H9 (cell line): Measurements from ENCODE around the gene NKPD1. TPM values are rescaled to one million over a fixed set of nuclear protein-coding genes. Genes with fewer than 3 reads are reported as not detected.

Experiments used
- DNase-seq: peaks from one replicate; pipeline ENCODE4 v3.0.0-alpha.2; 2017
- H2AFZ ChIP-seq: one replicate; pipeline ENCODE4 v1.6.1; 2013; ENCODE audit warnings: mild to moderate bottlenecking, low read length, control low read depth, moderate library complexity
- H2AK5ac ChIP-seq: 2 replicates; pipeline ENCODE4 v1.6.1; 2013; ENCODE audit warnings: low read length, control low read depth, mixed read lengths; ENCODE audit not compliant: insufficient read length
- H2BK120ac ChIP-seq: one replicate; pipeline ENCODE4 v1.6.1; 2013; ENCODE audit warnings: low read depth, mild to moderate bottlenecking, low read length, control low read depth, inconsistent platforms; ENCODE audit not compliant: poor library complexity, severe bottlenecking
- H2BK12ac ChIP-seq: 2 replicates; pipeline ENCODE4 v1.6.1; 2013; ENCODE audit warnings: low read length, control low read depth, mixed read lengths, low read depth; ENCODE audit not compliant: insufficient read length
- H2BK15ac ChIP-seq: 2 replicates; pipeline ENCODE4 v1.6.1; 2013; ENCODE audit warnings: low read depth, low read length, control low read depth
- H2BK20ac ChIP-seq: one replicate; pipeline ENCODE4 v1.6.1; 2013; ENCODE audit warnings: low read depth, mild to moderate bottlenecking, low read length, control low read depth, inconsistent platforms; ENCODE audit not compliant: poor library complexity, severe bottlenecking
- H2BK5ac ChIP-seq: 2 replicates; pipeline ENCODE4 v1.6.1; 2013; ENCODE audit warnings: low read length, control low read depth, mixed read lengths; ENCODE audit not compliant: insufficient read length
- H3K14ac ChIP-seq: 2 replicates; pipeline ENCODE4 v1.6.1; 2013; ENCODE audit warnings: low read length, control low read depth; ENCODE audit not compliant: insufficient read depth
- H3K18ac ChIP-seq: 2 replicates; pipeline ENCODE4 v1.6.1; 2013; ENCODE audit warnings: low read depth, mild to moderate bottlenecking, mixed read lengths, low read length, control low read depth; ENCODE audit not compliant: insufficient read length
- H3K23ac ChIP-seq: 2 replicates; pipeline ENCODE4 v1.6.1; 2013; ENCODE audit warnings: low read length, control low read depth, mixed read lengths, low read depth; ENCODE audit not compliant: insufficient read length
- H3K23me2 ChIP-seq: 2 replicates; pipeline ENCODE4 v1.6.1; 2013; ENCODE audit warnings: low read depth, mild to moderate bottlenecking, mixed read lengths, low read length, control low read depth; ENCODE audit not compliant: insufficient read length, poor library complexity, severe bottlenecking
- H3K27ac ChIP-seq: 2 replicates; pipeline ENCODE4 v1.5.1; 2013; ENCODE audit warnings: low read length, control low read depth, mixed read lengths, low read depth; ENCODE audit not compliant: insufficient read length
- H3K27me3 ChIP-seq: 2 replicates; pipeline ENCODE4 v1.6.1; 2013; ENCODE audit warnings: low read length, control low read depth, inconsistent platforms; ENCODE audit not compliant: insufficient read depth
- H3K4ac ChIP-seq: 2 replicates; pipeline ENCODE4 v1.6.1; 2013; ENCODE audit warnings: low read depth, mild to moderate bottlenecking, control low read depth, inconsistent platforms, low read length, moderate library complexity
- H3K4me1 ChIP-seq: 2 replicates; pipeline ENCODE4 v1.6.1; 2013; ENCODE audit warnings: low read length, control low read depth, inconsistent platforms; ENCODE audit not compliant: insufficient read depth
- H3K4me2 ChIP-seq: 2 replicates; pipeline ENCODE4 v1.6.1; 2013; ENCODE audit warnings: low read length, control low read depth, mixed read lengths; ENCODE audit not compliant: insufficient read length, insufficient read depth
- H3K56ac ChIP-seq: 2 replicates; pipeline ENCODE4 v1.6.1; 2013; ENCODE audit warnings: low read depth, mild to moderate bottlenecking, mixed read lengths, low read length, control low read depth; ENCODE audit not compliant: insufficient read length
- H3K79me1 ChIP-seq: 2 replicates; pipeline ENCODE4 v1.6.1; 2013; ENCODE audit warnings: low read depth, mild to moderate bottlenecking, moderate library complexity, low read length, control low read depth, inconsistent platforms; ENCODE audit not compliant: insufficient read depth, poor library complexity, severe bottlenecking
- H3K79me2 ChIP-seq: 2 replicates; pipeline ENCODE4 v1.6.1; 2013; ENCODE audit warnings: low read length, control low read depth, inconsistent platforms; ENCODE audit not compliant: insufficient read depth
- H3K9ac ChIP-seq: 2 replicates; pipeline ENCODE4 v1.6.1; 2013; ENCODE audit warnings: low read length, control low read depth, mixed read lengths; ENCODE audit not compliant: insufficient read length; ENCODE audit errors: extremely low read depth
- H3K9me3 ChIP-seq: one replicate; pipeline ENCODE4 v1.6.1; 2013; ENCODE audit warnings: low read depth, low read length, inconsistent platforms; ENCODE audit not compliant: control insufficient read depth
- H3T11ph ChIP-seq: one replicate; pipeline ENCODE4 v1.6.1; 2013; ENCODE audit warnings: mild to moderate bottlenecking, low read length, control low read depth, inconsistent platforms
- H4K20me1 ChIP-seq: one replicate; pipeline ENCODE4 v1.6.1; 2013; ENCODE audit not compliant: control insufficient read depth, insufficient read length, insufficient read depth
- H4K5ac ChIP-seq: 2 replicates; pipeline ENCODE4 v1.6.1; 2013; ENCODE audit warnings: low read depth, mild to moderate bottlenecking, mixed read lengths, low read length, control low read depth; ENCODE audit not compliant: insufficient read length
- H4K8ac ChIP-seq: replicated peaks from 2 replicates; pipeline ENCODE4 v1.6.1; 2013; ENCODE audit warnings: low read length, control low read depth, mixed read lengths, low read depth; ENCODE audit not compliant: insufficient read length
- H4K91ac ChIP-seq: 2 replicates; pipeline ENCODE4 v1.6.1; 2013; ENCODE audit warnings: low read depth, mild to moderate bottlenecking, moderate library complexity, mixed read lengths, low read length, control low read depth; ENCODE audit not compliant: insufficient read length
- H3K27ac Mint-ChIP-seq, 3 experiments: 2 replicates in 2 of 3; 3 replicates in 1 of 3; pipeline ENCODE4 v1.8.0; 2020 to 2021; ENCODE audit warnings: mixed read lengths in 3 of 3, mild to moderate bottlenecking in 1 of 3, moderate library complexity in 1 of 3
- H3K27me3 Mint-ChIP-seq: 2 replicates; pipeline ENCODE4 v1.8.0; 2021; ENCODE audit warnings: low read depth, mild to moderate bottlenecking, moderate library complexity, mixed read lengths
- H3K36me3 Mint-ChIP-seq, 3 experiments: 2 replicates in 2 of 3; 3 replicates in 1 of 3; pipeline ENCODE4 v1.8.0; 2020 to 2021; ENCODE audit warnings: low read depth in 3 of 3, mixed read lengths in 3 of 3; ENCODE audit not compliant: insufficient read depth in 1 of 3
- H3K4me1 Mint-ChIP-seq, 2 experiments: 2 replicates each; pipeline ENCODE4 v1.8.0; 2020; ENCODE audit warnings: mixed read lengths in 2 of 2
- H3K4me3 Mint-ChIP-seq, 2 experiments: 2 replicates in 1 of 2; 3 replicates in 1 of 2; pipeline ENCODE4 v1.8.0; 2020 to 2021; ENCODE audit warnings: mild to moderate bottlenecking in 2 of 2, mixed read lengths in 2 of 2, moderate library complexity in 1 of 2
- H3K9me3 Mint-ChIP-seq, 2 experiments: 2 replicates in 1 of 2; 3 replicates in 1 of 2; pipeline ENCODE4 v1.8.0; 2020; ENCODE audit warnings: mild to moderate bottlenecking in 2 of 2, mixed read lengths in 2 of 2, moderate library complexity in 1 of 2
- CTCF ChIP-seq: fragments of 200-600 bp; sonication (generic); conservative IDR thresholded peaks from 3 replicates; pipeline ENCODE4 v1.8.0; 2021; ENCODE audit warnings: antibody characterized with exemption, mild to moderate bottlenecking
- whole genome bisulfite sequencing: extraction: QIAGEN DNeasy Blood & Tissue Kit; methylation state at CpG from one replicate; pipeline ENCODE4 v1.1.7; 2013; ENCODE audit warnings: missing lambda C conversion rate, low lambda C conversion rate, mixed read lengths; ENCODE audit not compliant: insufficient read length; ENCODE audit errors: extremely low coverage; 5-methylcytosine and 5-hydroxymethylcytosine counted together
- total RNA-seq: library from RNA; stranded (reverse); gene quantifications from 2 replicates; pipeline ENCODE4 v1.2.1, GENCODE V29; 2021

The NKPD1 gene
- total RNA-seq, 1 experiment from 2014 or later = 0.17 TPM

DNA sequence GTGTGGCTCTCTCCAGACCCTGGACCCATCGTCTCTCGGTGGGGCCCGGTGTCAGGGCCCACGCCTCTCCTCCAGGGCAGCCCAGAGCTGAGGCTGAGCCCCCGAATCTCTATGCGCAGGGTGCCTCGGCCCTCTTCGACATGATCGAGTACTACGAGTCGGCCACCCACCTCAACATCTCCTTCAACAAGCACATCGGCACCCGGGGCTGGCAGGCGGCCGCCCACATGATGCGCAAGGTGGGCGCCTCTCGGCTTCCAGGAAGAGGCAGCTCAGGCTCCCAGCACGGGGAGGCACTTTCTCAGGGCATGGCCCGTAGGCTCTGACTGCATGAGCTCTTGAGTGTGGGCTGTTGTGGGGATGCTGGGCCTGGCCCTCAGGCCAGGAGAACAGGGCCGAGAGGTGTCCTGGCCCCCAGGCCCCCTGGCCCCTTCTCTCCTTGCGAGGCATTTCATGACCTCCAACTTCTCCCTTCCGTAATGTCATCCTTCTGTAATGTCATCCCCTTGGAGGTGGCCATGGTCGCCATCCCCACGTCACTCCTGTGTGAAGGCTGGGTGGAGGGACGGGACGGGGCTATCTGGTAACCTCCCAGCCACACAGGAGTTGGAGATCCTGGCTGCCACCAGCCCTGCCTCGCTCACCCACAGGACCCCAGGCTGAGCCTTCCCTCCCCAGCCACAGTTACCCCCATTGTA lies 19.4 kb downstream of the NKPD1 start:
- H3K23me2 ChIP-seq = no peaks in the 10 kb centered on the region
- H3K79me2 ChIP-seq = no peaks in the 10 kb centered on the region
- no peak overlapping the region for H2BK120ac ChIP-seq
- no peak overlapping the region for H3K9ac ChIP-seq
- no peak overlapping the region for H2BK20ac ChIP-seq
- Mint-ChIP-seq H3K4me3 (no peak overlapping the region), H3K9me3 (no peaks in the 10 kb centered on the region), H3K4me1 (peaks cover 17 to 19% of the 10 kb centered on the region in 2 experiments), H3K36me3 (peaks cover 10 to 29% (median 27%) of the 10 kb centered on the region in 3 experiments; a peak in 6 of 7 replicates), H3K27me3 (no peaks in the 10 kb centered on the region), H3K27ac (peak overlapping the region in 2 of 3 experiments; percentile 28 to 49; a peak in 3 of 7 replicates)
- no peak for DNase-seq
- H3K4ac ChIP-seq = no peak overlapping the region
- no CpG with 5 or more reads among the region's 28 CpGs for WGBS
- no peak for TF ChIP-seq CTCF
- H4K8ac ChIP-seq = no peak overlapping the region
- no peak overlapping the region for H2BK5ac ChIP-seq
- no peak overlapping the region for H2BK12ac ChIP-seq
- H3K4me2 ChIP-seq = no peak overlapping the region
- no peak overlapping the region for H3K14ac ChIP-seq
- no peak overlapping the region for H3K18ac ChIP-seq
- H4K20me1 ChIP-seq = no peaks in the 10 kb centered on the region
- H3K4me1 ChIP-seq = no peaks in the 10 kb centered on the region
- no peak overlapping the region for H2AFZ ChIP-seq
- H3T11ph ChIP-seq = no peak overlapping the region
- H3K23ac ChIP-seq = no peak overlapping the region
- no peak overlapping the region for H4K91ac ChIP-seq
- H3K56ac ChIP-seq = no peak overlapping the region
- H3K27me3 ChIP-seq = no peaks in the 10 kb centered on the region
- no peak overlapping the region for H2AK5ac ChIP-seq
- H3K9me3 ChIP-seq = no peaks in the 10 kb centered on the region
- no peak overlapping the region for H3K27ac ChIP-seq
- no peaks in the 10 kb centered on the region for H3K79me1 ChIP-seq
- H4K5ac ChIP-seq = no peak overlapping the region
- H2BK15ac ChIP-seq = no peak overlapping the region
